Upper lobe of left lung (tissue), 4 donors: ENCODE data around the gene ADAMTS8.

ENCODE experiments used
- EP300 ChIP-seq, 4 donors: sonication (generic); formaldehyde crosslinking; IDR thresholded peaks; one replicate each; pipeline ENCODE4 v1.5.1; 2017; ENCODE audit warnings: antibody characterized with exemption in 4 of 4, control low read depth in 2 of 4
- POLR2A ChIP-seq, 4 donors: fragments of 450-650 bp; IDR thresholded peaks; one replicate each; pipeline ENCODE4 v1.5.1; 2016 to 2017; ENCODE audit warnings: antibody characterized with exemption in 4 of 4, mild to moderate bottlenecking in 2 of 4
- POLR2AphosphoS5 ChIP-seq, 2 donors: sonication (generic); formaldehyde crosslinking; IDR thresholded peaks; one replicate each; pipeline ENCODE4 v1.5.1; 2017; ENCODE audit warnings: antibody characterized with exemption in 2 of 2
- TF ChIP-seq, protein P1 (sequence below), 6 experiments: fragments of 450-650 bp in 4 of 6; fragments of 200-600 bp in 2 of 6; sonication (generic) in 2 of 6; IDR thresholded peaks; one replicate each; pipeline ENCODE4 v1.5.1; 2016 to 2019; ENCODE audit warnings: antibody characterized with exemption in 6 of 6

DNA sequence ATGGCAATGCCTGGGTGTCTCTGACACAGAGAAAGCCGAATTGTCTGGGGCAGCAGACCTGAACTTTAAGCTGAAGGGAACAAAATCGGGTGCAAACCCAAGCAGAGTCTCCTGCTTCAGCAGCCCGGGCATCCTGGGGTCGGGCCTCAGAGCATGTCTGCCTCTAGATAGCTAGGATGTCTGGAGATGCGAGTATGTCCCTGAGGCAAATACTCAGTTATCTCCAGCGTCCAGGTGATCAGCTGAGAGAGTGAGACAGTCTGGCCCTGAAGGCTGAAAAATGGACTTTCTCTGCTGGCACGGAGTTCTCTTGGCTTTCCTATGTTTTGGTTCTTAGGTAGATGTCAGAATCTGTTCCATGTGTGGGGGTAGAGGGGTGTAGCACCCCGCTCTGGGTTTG is 3.3 kb downstream of the ADAMTS8 start:
- TF ChIP-seq, protein P1, sequence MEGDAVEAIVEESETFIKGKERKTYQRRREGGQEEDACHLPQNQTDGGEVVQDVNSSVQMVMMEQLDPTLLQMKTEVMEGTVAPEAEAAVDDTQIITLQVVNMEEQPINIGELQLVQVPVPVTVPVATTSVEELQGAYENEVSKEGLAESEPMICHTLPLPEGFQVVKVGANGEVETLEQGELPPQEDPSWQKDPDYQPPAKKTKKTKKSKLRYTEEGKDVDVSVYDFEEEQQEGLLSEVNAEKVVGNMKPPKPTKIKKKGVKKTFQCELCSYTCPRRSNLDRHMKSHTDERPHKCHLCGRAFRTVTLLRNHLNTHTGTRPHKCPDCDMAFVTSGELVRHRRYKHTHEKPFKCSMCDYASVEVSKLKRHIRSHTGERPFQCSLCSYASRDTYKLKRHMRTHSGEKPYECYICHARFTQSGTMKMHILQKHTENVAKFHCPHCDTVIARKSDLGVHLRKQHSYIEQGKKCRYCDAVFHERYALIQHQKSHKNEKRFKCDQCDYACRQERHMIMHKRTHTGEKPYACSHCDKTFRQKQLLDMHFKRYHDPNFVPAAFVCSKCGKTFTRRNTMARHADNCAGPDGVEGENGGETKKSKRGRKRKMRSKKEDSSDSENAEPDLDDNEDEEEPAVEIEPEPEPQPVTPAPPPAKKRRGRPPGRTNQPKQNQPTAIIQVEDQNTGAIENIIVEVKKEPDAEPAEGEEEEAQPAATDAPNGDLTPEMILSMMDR (IDR thresholded peaks at IDR 0.05): no peak
- TF ChIP-seq POLR2A (IDR thresholded peaks at IDR 0.05) (no peak), POLR2AphosphoS5 (IDR thresholded peaks at IDR 0.05) (no peak), EP300 (IDR thresholded peaks at IDR 0.05) (no peak)
